ENCODE results near the gene HSCB. TPM values are rescaled to one million over a fixed set of nuclear protein-coding genes. Genes with fewer than 3 reads are reported as not detected.
"Not testable (repeated sequence)": the region's sequence is repeated elsewhere in the genome, so short reads cannot be mapped to it uniquely, and the experiment has no call there.

The HSCB gene
- 13.5 and 17.6 TPM in 2 replicates for total RNA-seq

- peak; percentile 98 for DNase-seq (ENCODE audit: low read depth, low spot score)
Measured at GRCh38 chr22:28741785-28742561, at the start of gene HSCB, which contains the start of gene CHEK2. Gene HSCB, plus strand, starts transcription at chr22:28742039. Its CDS starts 57 bp downstream, at chr22:28742096. Gene CHEK2, minus strand, starts transcription at chr22:28741820. Its CDS starts 7,099 bp downstream, at chr22:28734721.

- not testable (repeated sequence) for DNase-seq (ENCODE audit: low read depth, low spot score)
Measured at GRCh38 chr22:28693041-28693760, 48.6 kb upstream of the HSCB start.

- no peak for DNase-seq (ENCODE audit: low read depth, low spot score)
Measured at GRCh38 chr22:28702891-28703290, 38.9 kb upstream of the HSCB start.

- no peak for DNase-seq (ENCODE audit: low read depth, low spot score)
Measured at GRCh38 chr22:28703436-28703835, 38.4 kb upstream of the HSCB start.

- DNase-seq (ENCODE audit: low read depth, low spot score) = no peak
Measured at GRCh38 chr22:28706845-28707244, 35.0 kb upstream of the HSCB start.

- DNase-seq (ENCODE audit: low read depth, low spot score) = no peak
Measured at GRCh38 chr22:28710107-28710506, 31.7 kb upstream of the HSCB start.

- peak; percentile 73 for DNase-seq (ENCODE audit: low read depth, low spot score)
Measured at GRCh38 chr22:28710576-28711191, 31.2 kb upstream of the HSCB start.

- DNase-seq (ENCODE audit: low read depth, low spot score) = no peak
Measured at GRCh38 chr22:28711341-28711740, 30.5 kb upstream of the HSCB start.

- DNase-seq (ENCODE audit: low read depth, low spot score) = no peak
Measured at GRCh38 chr22:28711820-28712777, 29.7 kb upstream of the HSCB start.

- no peak for DNase-seq (ENCODE audit: low read depth, low spot score)
Measured at GRCh38 chr22:28714043-28714628, 27.7 kb upstream of the HSCB start.

- no peak for DNase-seq (ENCODE audit: low read depth, low spot score)
Measured at GRCh38 chr22:28715611-28716010, 26.2 kb upstream of the HSCB start.

GRCh38 chr22:28716686-28717085 is 25.2 kb upstream of the HSCB start:
- DNase-seq (ENCODE audit: low read depth, low spot score) = no peak

GRCh38 chr22:28718044-28718443 is 23.8 kb upstream of the HSCB start:
- DNase-seq (ENCODE audit: low read depth, low spot score) = no peak

GRCh38 chr22:28728002-28728401 is 13.8 kb upstream of the HSCB start:
- DNase-seq (ENCODE audit: low read depth, low spot score) = no peak

GRCh38 chr22:28728621-28729313 is 13.1 kb upstream of the HSCB start:
- DNase-seq (ENCODE audit: low read depth, low spot score) = no peak

GRCh38 chr22:28730179-28730578 is 11.7 kb upstream of the HSCB start:
- no peak for DNase-seq (ENCODE audit: low read depth, low spot score)

GRCh38 chr22:28734393-28734792 is 7.4 kb upstream of the HSCB start:
- no peak for DNase-seq (ENCODE audit: low read depth, low spot score)

- DNase-seq (ENCODE audit: low read depth, low spot score) = no peak
Measured at GRCh38 chr22:28736301-28737155, 5.3 kb upstream of the HSCB start.

- no peak for DNase-seq (ENCODE audit: low read depth, low spot score)
Measured at GRCh38 chr22:28737701-28738100, 4.1 kb upstream of the HSCB start.

Measured in pulmonary artery endothelial cell (primary cell).